Small intestine (tissue), 4 donors: ENCODE measurements around the gene STK16. TPM values are rescaled to one million over a fixed set of nuclear protein-coding genes. Genes with fewer than 3 reads are reported as not detected.

ENCODE experiments used
- polyA plus RNA-seq, 4 donors: library from polyadenylated mRNA; stranded (reverse) in 3 of 4; unstranded in 1 of 4; fragments of 200-250 nt in 3 of 4; fragments of 120-200 nt in 1 of 4; gene quantifications; one replicate each; pipeline versions ENCODE4 v1.2.1 to v1.2.3, GENCODE V29; 2013
- donor health status: healthy with polysubstance abuse.
- donor health status: Bipolar disorder and iron deficiency.
- donor health status: healthy.

STK16 gene
- polyA plus RNA-seq, 4 donors = 31.1 to 53.4 (median 42.6) TPM

Other genes starting within 250 kb of the STK16 start
- 1 to 10 TPM in 2 of 4 donors, under 1 TPM in 1, not detected in 1; 0.06 to 4.3 (median 1.1) TPM for gene CFAP65, start 204.0 kb upstream of the STK16 start, polyA plus RNA-seq
- 10 to 100 TPM; 13.5 to 95.4 (median 29.1) TPM for gene IHH, start 184.6 kb upstream of the STK16 start, polyA plus RNA-seq
- 10 to 100 TPM; 19.3 to 47.1 (median 36.6) TPM for gene NHEJ1, start 84.7 kb upstream of the STK16 start, polyA plus RNA-seq
- 10 to 100 TPM in 3 of 4 donors, 1 to 10 TPM in 1; 4.3 to 26.6 (median 12.1) TPM for gene SLC23A3, start 75.5 kb upstream of the STK16 start, polyA plus RNA-seq
- gene CNPPD1, start 68.6 kb upstream of the STK16 start, polyA plus RNA-seq = 10 to 100 TPM; 54.6 to 86.7 (median 72.2) TPM
- 100 to 1,000 TPM in 1 of 4 donors, 10 to 100 TPM in 3; 36.2 to 101 (median 54.5) TPM for gene RETREG2, start 67.2 kb upstream of the STK16 start, polyA plus RNA-seq
- 100 to 1,000 TPM in 2 of 4 donors, 10 to 100 TPM in 2; 46.9 to 182 (median 101) TPM for gene ZFAND2B, start 38.7 kb upstream of the STK16 start, polyA plus RNA-seq
- 10 to 100 TPM; 37.7 to 49.2 (median 43.0) TPM for gene ABCB6, start 26.5 kb upstream of the STK16 start, polyA plus RNA-seq
- gene ATG9A, start 15.8 kb upstream of the STK16 start, polyA plus RNA-seq = 10 to 100 TPM in 3 of 4 donors, 1 to 10 TPM in 1; 8.1 to 44.1 (median 23.5) TPM
- 10 to 100 TPM; 20.2 to 62.7 (median 36.7) TPM for gene ANKZF1, start 15.7 kb upstream of the STK16 start, polyA plus RNA-seq
- gene GLB1L, start within 50 bp of the STK16 start, polyA plus RNA-seq = 10 to 100 TPM in 1 of 4 donors, 1 to 10 TPM in 3; 3.1 to 36.1 (median 4.3) TPM
- under 1 TPM in 2 of 4 donors, not detected in 2; 0.06 to 0.67 TPM for gene TUBA4B, start 7.8 kb downstream of the STK16 start, polyA plus RNA-seq
- gene TUBA4A, start 8.4 kb downstream of the STK16 start, polyA plus RNA-seq = 10 to 100 TPM; 42.1 to 62.0 (median 49.8) TPM
- gene DNAJB2, start 33.9 kb downstream of the STK16 start, polyA plus RNA-seq = 10 to 100 TPM; 43.3 to 65.8 (median 57.7) TPM
- 1 to 10 TPM in 3 of 4 donors, not detected in 1; 1.6 to 9.4 (median 4.1) TPM for gene PTPRN, start 63.9 kb downstream of the STK16 start, polyA plus RNA-seq
- gene RESP18, start 87.3 kb downstream of the STK16 start, polyA plus RNA-seq = under 1 TPM in 2 of 4 donors, not detected in 2; 0.16 to 0.28 TPM
- gene DNPEP, start 142.4 kb downstream of the STK16 start, polyA plus RNA-seq = 100 to 1,000 TPM in 3 of 4 donors, 10 to 100 TPM in 1; 98.2 to 200 (median 165) TPM
- gene DES, start 172.9 kb downstream of the STK16 start, polyA plus RNA-seq = 100 to 1,000 TPM in 1 of 4 donors, 10 to 100 TPM in 3; 24.6 to 178 (median 67.4) TPM
- gene SPEG, start 189.4 kb downstream of the STK16 start, polyA plus RNA-seq = 10 to 100 TPM in 1 of 4 donors, 1 to 10 TPM in 2, under 1 TPM in 1; 0.45 to 15.7 (median 5.3) TPM